Measurements from ENCODE around the gene SERP2.
A peak's percentile ranks its signal among the peaks of the same experiment; 100 is the strongest.

Gene SERP2

GRCh38 chr13:44415815-44416214 lies 42.2 kb downstream of the SERP2 start:
- DNase-seq, result no peak

GRCh38 chr13:44416301-44416700 lies 42.7 kb downstream of the SERP2 start:
- no peak for DNase-seq

GRCh38 chr13:44416744-44417143 lies 43.1 kb downstream of the SERP2 start:
- no peak for DNase-seq

GRCh38 chr13:44417446-44417845 lies 43.8 kb downstream of the SERP2 start:
- DNase-seq, result no peak

GRCh38 chr13:44417876-44418275 lies 44.3 kb downstream of the SERP2 start:
- DNase-seq, result no peak

GRCh38 chr13:44420376-44421220 lies 47.0 kb downstream of the SERP2 start:
- no peak for DNase-seq

- DNase-seq, result no peak
These were observed 48.4 kb downstream of the SERP2 start for GRCh38 chr13:44421853-44422525.

- DNase-seq, result no peak
These were observed 49.4 kb downstream of the SERP2 start for GRCh38 chr13:44422755-44423643.

- no peak for DNase-seq
These were observed 50.2 kb downstream of the SERP2 start for GRCh38 chr13:44423824-44424223.

GRCh38 chr13:44425041-44425814 lies 51.6 kb downstream of the SERP2 start:
- DNase-seq, result no peak

GRCh38 chr13:44425815-44426078 lies 52.1 kb downstream of the SERP2 start:
- no peak for DNase-seq

- DNase-seq, result no peak
These were observed 52.8 kb downstream of the SERP2 start for GRCh38 chr13:44426461-44426860.

- DNase-seq, result no peak
These were observed 55.7 kb downstream of the SERP2 start for GRCh38 chr13:44429311-44429710.

- DNase-seq, result no peak
These were observed 57.5 kb downstream of the SERP2 start for GRCh38 chr13:44431150-44431549.

GRCh38 chr13:44432650-44433049 lies 59.0 kb downstream of the SERP2 start:
- DNase-seq, result no peak

- no peak for DNase-seq
These were observed 60.5 kb downstream of the SERP2 start for GRCh38 chr13:44433863-44434765.

GRCh38 chr13:44434766-44435141 lies 61.1 kb downstream of the SERP2 start:
- no peak for DNase-seq

GRCh38 chr13:44435142-44435918 lies 61.7 kb downstream of the SERP2 start:
- peak; percentile 87 for DNase-seq

GRCh38 chr13:44435919-44436510 lies 62.4 kb downstream of the SERP2 start:
- DNase-seq, result no peak

- DNase-seq, result peak; percentile 25
These were observed 63.1 kb downstream of the SERP2 start for GRCh38 chr13:44436589-44437337.

All from activated CD4-positive, alpha-beta T cell treated with anti-CD3 and anti-CD28 coated beads, Interleukin-2, amount 50 U/mL, for 16 hours (primary cell).